Spleen (tissue), 11 donors: ENCODE measurements around the gene RPGRIP1L. TPM values are rescaled to one million over a fixed set of nuclear protein-coding genes. Genes with fewer than 3 reads are reported as not detected.

Source experiments
- DNase-seq: peaks from one replicate; pipeline ENCODE4 v3.0.0-alpha.2; 2020
- H3K27ac ChIP-seq, 8 donors: fragments of 200-600 bp; sonication (generic) in 7 of 8; 1 replicate in 4 of 8; 2 replicates in 4 of 8; pipeline versions ENCODE4 v1.5.0 to v1.8.0; 2016 to 2021; ENCODE audit warnings: inconsistent platforms in 4 of 8, mild to moderate bottlenecking in 4 of 8, moderate library complexity in 1 of 8
- H3K27me3 ChIP-seq, 7 donors: fragments of 200-600 bp; sonication (generic) in 6 of 7; replicated peaks in 1 of 7; 1 replicate in 4 of 7; 2 replicates in 3 of 7; pipeline versions ENCODE4 v1.5.0 to v1.8.0; 2016 to 2021; ENCODE audit warnings: inconsistent platforms in 3 of 7, mild to moderate bottlenecking in 1 of 7
- H3K36me3 ChIP-seq, 6 donors: fragments of 200-600 bp; sonication (generic) in 5 of 6; 1 replicate in 4 of 6; 2 replicates in 2 of 6; pipeline versions ENCODE4 v1.5.0 to v1.8.0; 2016 to 2021; ENCODE audit warnings: inconsistent platforms in 2 of 6
- H3K4me1 ChIP-seq, 6 donors: fragments of 200-600 bp; sonication (generic) in 5 of 6; 1 replicate in 3 of 6; 2 replicates in 3 of 6; pipeline versions ENCODE4 v1.5.0 to v1.8.0; 2016 to 2021; ENCODE audit warnings: inconsistent platforms in 3 of 6
- H3K4me3 ChIP-seq, 8 donors: fragments of 200-600 bp; sonication (generic) in 7 of 8; 1 replicate in 4 of 8; 2 replicates in 4 of 8; pipeline versions ENCODE4 v1.5.0 to v1.8.0; 2016 to 2021; ENCODE audit warnings: inconsistent platforms in 4 of 8, mild to moderate bottlenecking in 4 of 8, moderate library complexity in 2 of 8
- H3K9me3 ChIP-seq, 8 donors: fragments of 200-600 bp; sonication (generic) in 7 of 8; 1 replicate in 4 of 8; 2 replicates in 4 of 8; pipeline versions ENCODE4 v1.5.0 to v1.8.0; 2016 to 2021; ENCODE audit warnings: inconsistent platforms in 4 of 8
- POLR2A ChIP-seq, 3 donors: fragments of 450-650 bp; IDR thresholded peaks; one replicate each; pipeline ENCODE4 v1.5.1; 2017; ENCODE audit warnings: antibody characterized with exemption in 3 of 3, mild to moderate bottlenecking in 1 of 3
- POLR2AphosphoS5 ChIP-seq, 3 donors: sonication (generic); formaldehyde crosslinking; IDR thresholded peaks; one replicate each; pipeline ENCODE4 v1.5.1; 2017; ENCODE audit warnings: antibody characterized with exemption in 3 of 3
- WGBS, 5 donors: extraction: QIAGEN DNeasy Blood & Tissue Kit in 3 of 5; methylation state at CpG; one replicate each; pipeline versions ENCODE4 v1.1.5 to v1.1.7; 2013 to 2018; 5-methylcytosine and 5-hydroxymethylcytosine counted together
- intact Hi-C: fragments of 100-400 bp; cut with DNase I; formaldehyde crosslinking; loops from one replicate; pipeline ENCODE4 v1.15.0; 2023; ENCODE audit warnings: low total_unique reads
- polyA plus RNA-seq, 3 donors: library from polyadenylated mRNA; stranded (reverse); fragments of 200-250 nt; gene quantifications; one replicate each; pipeline ENCODE4 v1.2.1, GENCODE V29; 2013
- total RNA-seq, 7 donors: library from RNA; depleted of rRNA in 3 of 7; stranded (reverse); fragments of >200 nt in 3 of 7; fragmentation: NEBNext Ultra II Directional in 4 of 7; extraction: Animal tissue kit (Norgen Biotek cat#: 25700) in 4 of 7; gene quantifications; one replicate each; pipeline versions ENCODE4 v1.1.0 to v1.2.1, GENCODE V29; 2016 to 2021
- TF ChIP-seq, protein P1 (sequence below), 11 experiments: fragments of 200-600 bp in 7 of 11; fragments of 450-650 bp in 4 of 11; sonication (generic) in 4 of 11; IDR thresholded peaks in 8 of 11; conservative IDR thresholded peaks in 3 of 11; 1 replicate in 7 of 11; 2 replicates in 4 of 11; pipeline versions ENCODE4 v1.4.0 to v1.8.0; 2016 to 2021; ENCODE audit warnings: antibody characterized with exemption in 11 of 11, inconsistent platforms in 4 of 11, mild to moderate bottlenecking in 1 of 11
- donor health status: healthy with polysubstance abuse.
- donor health status: DM: no; HTN: no; CAD: no; lungs with moderate emphysema.
- donor health status: DM: no; HTN: no; CAD: no.
- donor health status: Bipolar disorder and iron deficiency.
- donor health status: healthy.
- donor health status: DM: no; HTN: no; CAD: no.
- donor health status: DM: yes; HTN: yes; CAD: no.

The RPGRIP1L gene
- total and polyA plus RNA-seq, 10 donors: 0.65 to 4.4 (median 2.4) TPM

DNA sequence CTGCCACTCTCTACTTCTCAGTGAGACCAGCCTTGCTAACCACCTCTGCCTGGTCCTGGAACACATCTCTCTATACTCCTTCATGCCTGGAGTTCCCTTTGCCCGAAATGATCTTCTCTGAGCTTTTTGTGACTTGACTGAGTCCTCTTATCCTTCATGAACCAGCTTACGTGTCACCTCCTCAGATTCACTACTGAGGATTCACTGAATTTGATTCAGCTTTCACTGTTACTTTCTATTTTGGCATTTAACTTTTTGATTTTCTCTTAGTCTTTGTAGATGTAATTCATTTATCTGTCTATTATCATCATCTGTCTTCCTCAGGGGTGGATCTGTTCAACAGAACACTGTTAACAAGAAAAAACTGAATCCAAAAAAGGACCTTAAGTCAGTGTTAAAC is 95.6 kb downstream of the RPGRIP1L start:
- WGBS, 5 donors: 82 to 98% (median 97%) methylated on average over 2 of the region's 2 CpGs
- Histone ChIP-seq H3K4me1 (no peaks in the 10 kb centered on the region), H3K27me3 (no peaks in the 10 kb centered on the region), H3K4me3 (no peak overlapping the region), H3K27ac (no peak overlapping the region), H3K36me3 (peaks cover 0 to 12% (median 0%) of the 10 kb centered on the region in 6 donors), H3K9me3 (no peaks in the 10 kb centered on the region)
- TF ChIP-seq, protein P1, sequence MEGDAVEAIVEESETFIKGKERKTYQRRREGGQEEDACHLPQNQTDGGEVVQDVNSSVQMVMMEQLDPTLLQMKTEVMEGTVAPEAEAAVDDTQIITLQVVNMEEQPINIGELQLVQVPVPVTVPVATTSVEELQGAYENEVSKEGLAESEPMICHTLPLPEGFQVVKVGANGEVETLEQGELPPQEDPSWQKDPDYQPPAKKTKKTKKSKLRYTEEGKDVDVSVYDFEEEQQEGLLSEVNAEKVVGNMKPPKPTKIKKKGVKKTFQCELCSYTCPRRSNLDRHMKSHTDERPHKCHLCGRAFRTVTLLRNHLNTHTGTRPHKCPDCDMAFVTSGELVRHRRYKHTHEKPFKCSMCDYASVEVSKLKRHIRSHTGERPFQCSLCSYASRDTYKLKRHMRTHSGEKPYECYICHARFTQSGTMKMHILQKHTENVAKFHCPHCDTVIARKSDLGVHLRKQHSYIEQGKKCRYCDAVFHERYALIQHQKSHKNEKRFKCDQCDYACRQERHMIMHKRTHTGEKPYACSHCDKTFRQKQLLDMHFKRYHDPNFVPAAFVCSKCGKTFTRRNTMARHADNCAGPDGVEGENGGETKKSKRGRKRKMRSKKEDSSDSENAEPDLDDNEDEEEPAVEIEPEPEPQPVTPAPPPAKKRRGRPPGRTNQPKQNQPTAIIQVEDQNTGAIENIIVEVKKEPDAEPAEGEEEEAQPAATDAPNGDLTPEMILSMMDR (IDR thresholded peaks at IDR 0.05 in 8 of 11, conservative IDR thresholded peaks at IDR 0.05 in 3 of 11): no peak
- no peak for TF ChIP-seq POLR2AphosphoS5 (IDR thresholded peaks at IDR 0.05)
- TF ChIP-seq POLR2A (IDR thresholded peaks at IDR 0.05): no peak
- intact Hi-C loops: no loop called here
- no peak for DNase-seq

DNA sequence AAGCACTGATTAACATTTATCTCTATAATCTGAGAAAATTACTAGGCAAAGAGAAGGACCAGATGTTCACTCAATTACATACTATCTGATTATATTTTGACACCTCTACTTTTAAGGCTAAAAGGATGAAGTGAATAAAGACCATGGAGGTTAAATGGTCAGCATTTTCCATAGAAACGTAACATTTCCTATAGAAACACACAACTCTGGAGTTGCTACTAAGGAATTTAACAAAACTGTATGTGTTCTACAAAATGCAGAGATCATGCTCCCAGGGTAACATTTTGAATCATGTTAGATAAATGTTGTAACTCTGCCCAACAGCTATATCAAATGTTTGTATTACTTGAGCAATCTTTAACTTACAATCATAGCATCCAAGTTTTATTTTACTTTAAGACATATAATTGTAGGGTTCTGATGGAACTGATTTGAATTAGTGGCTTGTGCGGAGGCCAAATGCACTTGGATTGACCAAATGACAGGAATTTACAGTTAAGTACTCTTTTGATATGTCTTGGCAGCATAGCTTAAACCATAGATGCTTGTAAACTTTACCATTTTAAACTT is 97.7 kb downstream of the RPGRIP1L start:
- TF ChIP-seq POLR2A (IDR thresholded peaks at IDR 0.05): no peak
- TF ChIP-seq POLR2AphosphoS5 (IDR thresholded peaks at IDR 0.05): no peak
- TF ChIP-seq, protein P1 (IDR thresholded peaks at IDR 0.05 in 8 of 11, conservative IDR thresholded peaks at IDR 0.05 in 3 of 11): no peak
- Histone ChIP-seq H3K4me3 (no peak overlapping the region), H3K27ac (no peak overlapping the region), H3K9me3 (no peaks in the 10 kb centered on the region), H3K36me3 (peaks cover 0 to 19% (median 0%) of the 10 kb centered on the region in 6 donors), H3K27me3 (no peaks in the 10 kb centered on the region), H3K4me1 (no peaks in the 10 kb centered on the region)
- DNase-seq: no peak
- intact Hi-C loops: no loop called here
- WGBS, 5 donors: 88 to 97% (median 93%) methylated on average over 2 of the region's 2 CpGs

DNA sequence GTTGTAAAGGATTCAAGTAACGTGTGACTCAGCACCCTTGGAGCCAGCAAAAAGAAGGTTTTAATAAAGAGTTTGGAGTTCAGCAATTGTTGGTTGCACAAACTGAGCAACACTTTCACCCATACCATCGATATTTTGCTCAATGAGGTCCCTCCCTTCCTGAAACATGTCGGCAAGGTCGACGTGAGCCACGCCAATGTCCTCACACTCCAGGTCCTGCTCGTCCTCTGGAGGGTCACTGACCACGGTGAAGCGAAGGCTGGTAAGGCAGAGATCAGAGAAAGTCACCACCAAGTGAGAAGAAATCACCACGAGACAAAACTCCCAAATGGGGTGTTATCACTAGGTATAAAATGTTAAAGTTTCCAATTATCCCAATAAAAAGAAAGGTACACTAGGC is 98.3 kb downstream of the RPGRIP1L start:
- intact Hi-C loops: no loop called here
- Histone ChIP-seq H3K27me3 (no peaks in the 10 kb centered on the region), H3K4me3 (no peak overlapping the region), H3K4me1 (no peaks in the 10 kb centered on the region), H3K27ac (no peak overlapping the region), H3K36me3 (peaks cover 0 to 19% (median 0%) of the 10 kb centered on the region in 6 donors), H3K9me3 (no peaks in the 10 kb centered on the region)
- DNase-seq: no peak
- TF ChIP-seq, protein P1 (IDR thresholded peaks at IDR 0.05 in 8 of 11, conservative IDR thresholded peaks at IDR 0.05 in 3 of 11): no peak
- TF ChIP-seq POLR2A (IDR thresholded peaks at IDR 0.05) (no peak), POLR2AphosphoS5 (IDR thresholded peaks at IDR 0.05) (no peak)
- WGBS, 5 donors: 88 to 92% (median 88%) methylated on average over 10 of the region's 10 CpGs

DNA sequence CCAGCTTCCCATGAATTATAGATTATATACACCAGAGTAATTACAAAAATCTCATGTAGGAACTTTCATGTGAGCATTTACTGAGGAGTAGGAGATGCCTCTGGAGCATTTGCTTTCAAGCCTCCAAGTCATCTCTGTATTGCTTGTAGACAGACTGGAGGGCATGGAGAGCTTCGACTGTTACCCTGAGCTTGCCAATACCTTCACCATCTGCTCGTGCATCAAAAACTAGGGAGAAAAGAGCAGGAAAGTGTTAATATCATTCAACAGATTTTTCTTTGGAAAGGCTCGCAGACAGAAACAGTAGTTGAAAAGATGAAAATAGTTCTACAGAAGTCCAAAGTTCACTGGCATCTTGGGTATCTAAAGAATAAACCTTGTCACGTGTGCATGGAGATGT is 101.7 kb downstream of the RPGRIP1L start:
- Histone ChIP-seq H3K27me3 (no peaks in the 10 kb centered on the region), H3K4me1 (no peaks in the 10 kb centered on the region), H3K9me3 (no peaks in the 10 kb centered on the region), H3K27ac (no peak overlapping the region), H3K36me3 (peaks cover 0 to 19% (median 0%) of the 10 kb centered on the region in 6 donors), H3K4me3 (no peak overlapping the region)
- intact Hi-C loops: no loop called here
- no peak for TF ChIP-seq POLR2AphosphoS5 (IDR thresholded peaks at IDR 0.05)
- no peak for TF ChIP-seq POLR2A (IDR thresholded peaks at IDR 0.05)
- TF ChIP-seq, protein P1 (IDR thresholded peaks at IDR 0.05 in 8 of 11, conservative IDR thresholded peaks at IDR 0.05 in 3 of 11): no peak
- DNase-seq: no peak
- WGBS, 5 donors: 84 to 98% (median 93%) methylated on average over 4 of the region's 4 CpGs
